ENCODE measurements around the gene GRM5.

Gene GRM5

GRCh38 chr11:88695689-88696414 lies 369.9 kb downstream of the GRM5 start:
- no peak for DNase-seq

DNA sequence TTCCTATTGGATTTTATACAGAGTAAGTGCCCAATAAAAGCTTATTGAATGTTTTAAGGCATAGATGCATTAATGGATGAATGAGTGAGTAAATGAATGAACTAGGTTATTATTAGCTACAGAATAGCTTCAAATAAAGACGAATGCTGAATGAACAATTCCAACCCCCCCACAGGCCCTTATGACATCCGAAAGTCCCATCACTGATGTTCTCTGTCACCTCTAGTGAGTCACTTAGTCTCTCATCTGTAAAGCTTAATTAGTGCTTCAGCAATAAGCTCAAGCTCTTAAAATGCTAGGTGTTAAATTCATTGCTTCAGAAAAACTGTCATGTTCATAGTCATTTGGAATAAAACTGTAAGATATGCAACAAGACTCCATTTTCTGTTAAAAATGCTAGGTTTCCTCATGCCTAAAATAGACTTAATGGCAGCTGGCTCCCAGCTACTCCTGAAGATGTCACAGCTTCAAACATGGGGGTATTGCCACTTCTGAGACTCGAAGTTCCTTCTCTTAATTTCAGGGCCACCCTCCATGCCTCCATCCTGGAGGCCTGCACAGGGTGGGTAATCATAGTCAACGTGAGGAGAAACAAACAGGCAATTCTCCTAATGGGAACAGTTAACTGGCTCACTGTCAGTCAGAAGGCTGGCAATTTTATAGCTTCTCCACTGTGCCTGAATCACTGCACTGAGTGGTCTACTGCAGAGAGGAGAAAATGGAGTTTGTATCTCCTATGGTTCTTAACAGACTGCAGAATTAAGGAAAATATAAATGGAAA lies 373.3 kb downstream of the GRM5 start:
- no peak for DNase-seq

GRCh38 chr11:88689548-88690240 lies 376.1 kb downstream of the GRM5 start:
- DNase-seq: no peak

DNA sequence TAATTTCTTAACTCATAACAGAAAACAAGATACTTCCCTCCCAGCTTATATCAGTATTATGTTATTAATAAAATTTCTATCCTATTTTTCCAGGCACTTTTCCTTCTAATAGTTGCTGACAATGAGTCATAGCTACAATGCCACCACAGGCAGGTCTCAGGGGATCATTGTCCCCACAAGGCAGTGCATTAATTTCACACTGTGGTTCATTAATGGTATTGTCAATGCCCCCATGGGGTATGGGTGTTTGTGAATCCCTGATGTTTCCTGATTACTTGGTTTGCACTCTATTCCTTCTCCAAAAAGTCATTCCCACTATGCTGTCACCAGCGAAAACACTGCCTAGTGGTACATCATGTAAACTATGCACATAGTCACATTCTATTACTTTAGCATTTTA lies 382.8 kb downstream of the GRM5 start:
- DNase-seq: no peak

- no peak for DNase-seq
Observed at GRCh38 chr11:88680806-88681205, 385.0 kb downstream of the GRM5 start.

- DNase-seq: no peak
Observed at GRCh38 chr11:88666364-88666763, 399.4 kb downstream of the GRM5 start.

DNA sequence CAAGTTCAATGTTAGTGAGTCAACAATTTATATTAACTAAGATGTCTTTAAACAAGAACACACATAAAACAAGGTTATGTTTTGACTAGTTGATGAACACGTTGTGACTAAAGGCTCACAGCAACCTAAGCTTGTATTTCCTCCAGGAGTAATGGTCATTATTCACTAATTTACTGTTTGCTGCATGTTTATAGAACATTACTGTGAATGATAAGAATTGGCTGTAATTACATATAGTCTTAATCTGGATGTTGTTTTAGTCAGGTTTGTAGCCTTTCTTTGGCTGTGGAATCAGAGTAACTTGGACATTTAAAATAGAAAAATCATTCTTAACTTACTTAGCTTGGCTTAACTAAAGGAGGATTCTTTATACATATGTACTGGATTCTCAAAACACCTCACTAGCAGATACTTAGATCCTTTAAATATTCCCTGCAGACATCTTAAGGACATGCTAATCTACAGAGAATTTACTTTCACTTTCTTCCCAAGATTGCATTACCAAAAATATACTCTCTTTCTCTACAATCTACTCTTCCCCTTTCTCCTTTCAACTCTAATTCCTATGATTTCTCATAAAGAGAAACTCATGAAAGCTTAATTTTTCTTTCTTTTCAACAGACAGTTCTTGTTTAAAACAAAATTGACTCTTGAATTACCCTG lies 408.6 kb downstream of the GRM5 start:
- DNase-seq: no peak

DNA sequence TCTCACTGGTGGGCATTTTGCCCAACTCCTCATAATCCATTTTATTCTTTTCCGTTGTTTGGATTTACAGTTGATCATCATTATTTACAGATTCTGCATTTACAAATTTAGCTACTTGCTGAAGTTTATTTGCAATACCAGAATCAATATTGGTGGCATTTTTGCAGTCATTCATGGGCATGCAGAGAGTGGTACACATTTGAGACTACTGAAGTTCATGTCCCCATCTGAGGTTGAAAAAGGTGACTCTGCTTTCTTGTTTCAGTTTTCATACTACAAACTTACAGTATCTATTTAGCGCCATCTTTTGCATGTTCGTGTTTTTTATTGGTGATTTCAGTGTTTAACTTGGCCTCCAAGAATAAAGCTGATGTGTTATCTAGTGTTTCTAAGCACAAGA lies 409.5 kb downstream of the GRM5 start:
- no peak for DNase-seq

- no peak for DNase-seq
Observed at GRCh38 chr11:88655656-88656055, 410.1 kb downstream of the GRM5 start.

- no peak for DNase-seq
Observed at GRCh38 chr11:88655196-88655595, 410.6 kb downstream of the GRM5 start.

- DNase-seq: no peak
Observed at GRCh38 chr11:88651556-88651955, 414.2 kb downstream of the GRM5 start.

DNA sequence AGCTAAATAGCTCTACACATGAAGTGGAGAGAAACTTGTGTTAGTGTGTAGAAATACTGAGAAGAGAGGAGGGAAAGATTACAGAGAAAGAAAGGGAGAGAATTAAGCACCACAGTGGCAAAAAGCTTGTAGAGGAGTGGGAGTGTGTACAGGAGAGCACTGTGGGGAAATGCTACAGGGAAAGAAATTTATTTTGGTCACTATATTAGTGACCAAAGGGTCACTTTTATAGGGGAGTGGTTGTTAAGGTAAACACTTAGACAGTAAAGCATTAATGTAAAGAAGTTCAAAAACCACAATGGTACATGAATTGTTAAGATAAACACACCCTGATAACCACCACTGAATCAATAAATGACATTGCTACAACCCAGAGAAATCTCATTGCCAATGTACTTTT lies 421.1 kb downstream of the GRM5 start:
- no peak for DNase-seq

DNA sequence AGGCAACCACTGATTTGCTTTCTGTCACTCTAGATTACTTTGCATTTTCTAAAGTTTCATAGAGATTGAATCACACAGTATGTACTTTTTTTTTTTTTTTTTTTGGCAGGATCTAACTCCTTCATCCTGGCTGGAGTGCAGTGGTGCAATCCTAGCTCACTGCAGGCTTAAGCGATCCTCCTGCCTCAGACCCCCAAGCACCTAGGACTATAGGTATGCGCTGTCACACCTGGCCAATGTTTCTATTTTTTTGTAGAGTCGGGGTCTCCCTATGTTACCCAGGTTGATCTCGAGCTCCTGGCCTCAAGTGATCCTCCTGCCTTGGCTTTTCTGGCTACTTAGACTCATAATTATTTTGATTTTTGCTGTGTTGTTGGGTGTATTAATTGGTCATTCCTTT lies 433.6 kb downstream of the GRM5 start:
- no peak for DNase-seq

GRCh38 chr11:88631497-88631896 lies 434.3 kb downstream of the GRM5 start:
- DNase-seq: no peak

DNA sequence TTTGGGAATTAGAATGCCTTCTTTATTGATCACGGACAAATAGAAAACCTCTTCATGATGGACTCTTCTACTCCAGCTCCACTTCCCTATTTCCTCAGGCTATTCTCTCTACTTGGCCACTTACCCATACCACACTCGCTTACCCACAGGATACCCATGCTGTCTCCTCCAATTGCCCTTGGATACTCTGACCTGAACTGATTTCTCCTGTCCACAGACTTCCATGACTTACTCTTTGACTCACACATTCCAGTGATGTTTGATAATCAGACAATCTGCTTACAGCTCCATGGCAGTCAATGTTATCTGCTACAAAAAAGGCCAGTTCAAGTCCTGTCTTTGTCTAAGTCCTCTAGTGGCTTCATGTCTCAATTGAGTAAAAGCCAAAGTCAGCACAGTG lies 436.3 kb downstream of the GRM5 start:
- DNase-seq: no peak

DNA sequence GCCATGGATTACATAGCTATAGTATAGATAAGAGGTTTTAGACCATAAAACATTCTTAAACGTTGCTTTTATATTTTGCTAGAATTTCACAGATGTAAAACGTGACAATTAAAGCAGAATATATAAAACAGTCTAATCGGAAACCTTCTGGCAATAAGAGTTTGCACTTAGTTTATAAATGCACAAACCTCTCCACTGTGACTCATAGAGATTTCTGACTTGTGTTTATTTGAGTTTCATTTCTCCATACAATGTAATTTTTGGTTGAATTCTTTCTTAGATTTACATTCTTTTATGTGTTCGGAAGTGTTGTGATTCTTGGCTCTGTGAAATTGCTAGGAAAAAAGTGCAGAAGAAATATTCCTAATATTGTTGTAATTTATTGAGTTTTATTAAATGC lies 439.6 kb downstream of the GRM5 start:
- no peak for DNase-seq

GRCh38 chr11:88623531-88623930 lies 442.3 kb downstream of the GRM5 start:
- no peak for DNase-seq

DNA sequence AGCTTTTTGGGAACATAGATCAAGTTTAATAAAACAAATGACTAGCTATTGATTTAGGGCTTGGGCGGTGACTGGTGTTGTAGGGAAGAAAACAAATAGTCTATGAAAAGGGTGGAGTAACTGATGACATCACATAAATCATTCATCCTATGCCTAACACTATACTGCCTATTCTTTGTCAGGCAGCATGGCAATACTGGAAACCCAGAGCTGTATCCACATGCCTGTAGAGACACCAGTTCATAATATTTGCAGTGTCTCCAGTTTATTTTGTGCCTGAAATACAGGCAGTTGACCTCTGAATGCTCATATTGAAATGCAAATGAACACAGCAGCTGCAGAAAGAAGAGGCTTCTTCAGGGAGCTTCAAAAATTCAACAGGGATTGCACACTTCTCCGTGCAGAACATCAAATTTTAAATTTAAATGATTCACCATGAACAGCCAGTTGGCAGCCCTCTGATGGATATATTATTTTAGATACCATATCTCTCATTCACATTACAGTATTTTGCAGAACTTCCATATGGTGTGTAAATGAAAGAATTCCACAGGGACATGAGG lies 445.1 kb downstream of the GRM5 start:
- DNase-seq: no peak

DNA sequence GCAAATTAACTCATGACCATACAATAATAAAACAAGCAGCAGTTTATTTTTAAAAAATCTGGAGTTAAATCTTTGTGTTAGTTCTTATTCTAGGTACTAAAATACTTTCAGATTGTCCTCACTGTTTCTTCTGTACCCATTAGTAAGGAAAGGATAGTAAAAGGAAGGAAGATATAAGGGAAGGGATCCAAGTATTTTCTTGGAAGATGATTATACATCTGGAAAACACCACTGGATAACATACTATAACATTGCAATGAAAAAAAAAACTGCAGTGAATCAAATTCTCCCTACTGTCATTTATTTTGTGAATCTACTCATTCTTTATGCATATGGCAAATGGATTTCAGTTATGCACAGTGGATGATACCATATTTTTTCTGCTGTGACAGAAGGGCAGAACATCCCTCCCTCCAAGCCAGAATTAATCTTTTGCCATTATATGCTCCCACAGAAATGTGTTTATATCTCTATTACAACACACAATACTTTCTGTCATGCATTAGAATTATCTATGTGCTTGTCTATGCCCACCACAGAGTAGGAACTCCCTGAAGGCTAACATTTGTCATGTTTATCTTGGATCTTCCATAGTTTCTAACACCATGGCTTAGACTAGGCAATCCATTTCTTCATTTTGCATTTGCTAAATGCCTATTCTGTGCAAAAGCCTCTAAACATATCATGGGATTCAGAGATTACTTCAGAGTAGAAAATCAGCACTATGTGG lies 446.0 kb downstream of the GRM5 start:
- DNase-seq: no peak

DNA sequence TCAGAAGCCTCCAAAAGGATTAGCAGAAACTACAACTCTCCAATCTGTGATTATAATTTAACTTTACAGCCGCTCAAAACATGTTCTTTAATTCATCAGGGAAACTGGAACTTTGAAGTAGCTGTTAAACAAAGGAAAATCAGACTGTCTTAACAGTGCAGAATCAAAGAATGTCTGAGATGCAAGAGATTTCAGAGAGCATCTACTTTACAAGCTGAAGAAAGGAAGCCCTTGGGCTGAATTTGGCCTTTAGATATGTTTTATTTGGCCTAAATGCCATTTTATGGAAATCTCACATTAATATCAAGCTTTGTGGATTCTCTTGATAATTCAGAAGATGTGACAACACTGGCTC lies 446.7 kb downstream of the GRM5 start:
- no peak for DNase-seq

- DNase-seq: no peak
Observed at GRCh38 chr11:88618327-88619070, 447.3 kb downstream of the GRM5 start.

DNA sequence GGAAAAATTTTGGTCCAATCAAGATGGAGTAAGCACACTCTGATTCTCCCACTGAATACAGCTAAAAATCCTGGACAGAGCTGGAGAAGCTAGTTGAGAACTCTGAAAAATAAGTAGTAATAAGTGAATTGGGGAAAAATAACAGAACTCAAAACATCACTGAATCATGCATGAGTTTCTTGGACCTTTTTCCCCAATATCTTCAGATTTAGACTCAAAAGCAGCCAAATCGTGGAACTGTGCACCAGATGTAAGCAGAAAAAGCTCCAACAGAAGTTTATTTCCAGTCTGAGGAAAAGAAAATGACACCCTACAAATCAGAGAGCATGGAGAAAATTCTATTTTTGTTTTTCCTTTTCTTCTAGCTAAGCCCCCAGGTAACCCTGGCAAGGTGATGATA lies 448.6 kb downstream of the GRM5 start:
- no peak for DNase-seq

Measured in activated naive CD4-positive, alpha-beta T cell treated with anti-CD3 and anti-CD28 coated beads, Interleukin-2, amount 50 U/mL, for 16 hours (primary cell).